Calu3 (cell line): ENCODE measurements around the gene MLPH. TPM values are rescaled to one million over a fixed set of nuclear protein-coding genes. Genes with fewer than 3 reads are reported as not detected.

ENCODE experiments used
- BruUV-seq: library from RNA; stranded (reverse); fragments of 400-500 nt; replicated peaks from 2 replicates; lab custom pipeline; 2021; lab: Mats Ljungman, UMichigan
- CTCF ChIA-PET: fragments of 300-600 bp; sonication (Branson Sonifier 250); formaldehyde crosslinking; loops from one replicate; lab custom pipeline; 2022; ENCODE audit warnings: antibody characterized with exemption; lab: Charles Lee
- DNase-seq: peaks from one replicate; pipeline ENCODE4 v3.0.0; 2022
- H3K27ac Mint-ChIP-seq: one replicate; pipeline ENCODE4 v1.8.0; 2022; ENCODE audit warnings: mixed read lengths; ENCODE audit not compliant: unreplicated experiment
- H3K27me3 Mint-ChIP-seq: one replicate; pipeline ENCODE4 v1.8.0; 2022; ENCODE audit warnings: mixed read lengths; ENCODE audit not compliant: unreplicated experiment
- H3K36me3 Mint-ChIP-seq: one replicate; pipeline ENCODE4 v1.8.0; 2022; ENCODE audit warnings: mild to moderate bottlenecking, moderate library complexity, mixed read lengths; ENCODE audit not compliant: insufficient read depth, unreplicated experiment
- H3K4me1 Mint-ChIP-seq: one replicate; pipeline ENCODE4 v1.8.0; 2022; ENCODE audit warnings: mild to moderate bottlenecking, low read depth, mixed read lengths; ENCODE audit not compliant: unreplicated experiment
- H3K4me3 Mint-ChIP-seq: one replicate; pipeline ENCODE4 v1.8.0; 2022; ENCODE audit warnings: mild to moderate bottlenecking, low read depth, moderate library complexity, mixed read lengths; ENCODE audit not compliant: unreplicated experiment
- H3K9me3 Mint-ChIP-seq: one replicate; pipeline ENCODE4 v1.8.0; 2022; ENCODE audit warnings: low read depth, mixed read lengths; ENCODE audit not compliant: unreplicated experiment
- CTCF ChIP-seq: fragments of 200-600 bp; IDR thresholded peaks from one replicate; pipeline ENCODE4 v1.8.0; 2022; ENCODE audit warnings: antibody characterized with exemption; ENCODE audit not compliant: unreplicated experiment
- intact Hi-C: fragments of 100-400 bp; cut with micrococcal nuclease; formaldehyde crosslinking; loops from one replicate; pipeline ENCODE4 v1.10.0; 2022; ENCODE audit not compliant: unreplicated experiment
- total RNA-seq: library from RNA; stranded (reverse); gene quantifications from 2 replicates; pipeline ENCODE4 v1.2.3, GENCODE V29; 2022

The MLPH gene
- total RNA-seq, 1 experiment from 2014 or later, result 39.8 TPM

- H3K27me3 Mint-ChIP-seq, result no peaks in the 10 kb centered on the region
- no peak for TF ChIP-seq CTCF
- H3K36me3 Mint-ChIP-seq, result no peaks in the 10 kb centered on the region
- H3K4me1 Mint-ChIP-seq, result no peaks in the 10 kb centered on the region
- H3K27ac Mint-ChIP-seq, result no peak overlapping the region
- no TSS peak for BruUV-seq
- intact Hi-C loops, result no loop called here
- no peak for DNase-seq
- CTCF ChIA-PET, result no interaction called here
- no peaks in the 10 kb centered on the region for H3K9me3 Mint-ChIP-seq
- no peak overlapping the region for H3K4me3 Mint-ChIP-seq
These were observed 40.7 kb downstream of the MLPH start for GRCh38 chr2:237527766-237528165.

GRCh38 chr2:237529452-237530402, 42.7 kb downstream of the MLPH start:
- BruUV-seq, result no TSS peak
- no peak for TF ChIP-seq CTCF
- Mint-ChIP-seq H3K9me3 (no peaks in the 10 kb centered on the region), H3K27me3 (no peaks in the 10 kb centered on the region), H3K36me3 (no peaks in the 10 kb centered on the region), H3K4me3 (no peak overlapping the region), H3K4me1 (no peaks in the 10 kb centered on the region), H3K27ac (no peak overlapping the region)
- CTCF ChIA-PET, result interaction anchor here (0.9 kb wide), 1 partner anchor 16 kb away, joined by 3 read pairs; no protein-coding TSS in a partner anchor
- DNase-seq, result no peak
- intact Hi-C loops, result no loop called here

GRCh38 chr2:237530472-237531433, 43.7 kb downstream of the MLPH start:
- Mint-ChIP-seq H3K36me3 (no peaks in the 10 kb centered on the region), H3K27me3 (no peaks in the 10 kb centered on the region), H3K9me3 (no peaks in the 10 kb centered on the region), H3K27ac (no peak overlapping the region), H3K4me1 (no peaks in the 10 kb centered on the region), H3K4me3 (no peak overlapping the region)
- CTCF ChIA-PET, result no interaction called here
- BruUV-seq, result no TSS peak
- intact Hi-C loops, result no loop called here
- TF ChIP-seq CTCF, result no peak
- no peak for DNase-seq

- intact Hi-C loops, result no loop called here
- no peak for DNase-seq
These were observed 45.1 kb downstream of the MLPH start for GRCh38 chr2:237532160-237532559.

More at GRCh38 chr2:237532160-237532559, 45.1 kb downstream of the MLPH start:
- no peak overlapping the region for H3K27ac Mint-ChIP-seq
- H3K4me3 Mint-ChIP-seq, result no peak overlapping the region
- TF ChIP-seq CTCF, result no peak
- no peaks in the 10 kb centered on the region for H3K27me3 Mint-ChIP-seq
- CTCF ChIA-PET, result interaction anchor here (0.6 kb wide), 1 partner anchor 19 kb away, joined by 6 read pairs; no protein-coding TSS in a partner anchor
- H3K36me3 Mint-ChIP-seq, result no peaks in the 10 kb centered on the region
- no TSS peak for BruUV-seq
- no peaks in the 10 kb centered on the region for H3K4me1 Mint-ChIP-seq
- no peaks in the 10 kb centered on the region for H3K9me3 Mint-ChIP-seq
